K562 (cell line): Measurements from ENCODE around the gene ARMC6. TPM values are rescaled to one million over a fixed set of nuclear protein-coding genes. Genes with fewer than 3 reads are reported as not detected.

Experiments used
- ARHGAP35 ChIP-seq: fragments of 450-650 bp; IDR thresholded peaks from 2 replicates; pipeline ENCODE4 v1.6.1; 2018; ENCODE audit not compliant: partially characterized antibody
- CBFA2T3 ChIP-seq: fragments of 450-650 bp; IDR thresholded peaks from 2 replicates; pipeline ENCODE4 v1.6.1; 2017
- CBX1 ChIP-seq: sonication (generic); IDR thresholded peaks from 2 replicates; pipeline ENCODE4 v1.6.1; 2016; ENCODE audit warnings: antibody characterized with exemption, low read depth, mild to moderate bottlenecking
- CBX2 ChIP-seq: fragments of 200-600 bp; sonication (generic); IDR thresholded peaks from one replicate; pipeline ENCODE4 v1.6.1; 2012; ENCODE audit warnings: mild to moderate bottlenecking, low read length, inconsistent platforms; ENCODE audit not compliant: insufficient read depth, poor library complexity, severe bottlenecking
- CEBPB ChIP-seq: fragments of 450-650 bp; IDR thresholded peaks from 2 replicates; pipeline ENCODE4 v1.6.1; 2016; ENCODE audit warnings: missing genetic modification characterization, missing compliant biosample characterization
- CTCF ChIP-seq, 3 experiments: IDR thresholded peaks in 2 of 3; conservative IDR thresholded peaks in 1 of 3; 2 replicates each; pipeline ENCODE4 v1.5.1; 2011 to 2012; ENCODE audit warnings: low read length in 3 of 3, mild to moderate bottlenecking in 3 of 3, control low read depth in 2 of 3, improper control_type of control experiment in 1 of 3, inconsistent platforms in 1 of 3, low read depth in 1 of 3, mixed read lengths in 1 of 3, moderate library complexity in 1 of 3; ENCODE audit not compliant: insufficient read depth in 2 of 3
- ESRRB ChIP-seq: fragments of 250-450 bp; sonication (Bioruptor Pico); IDR thresholded peaks from 2 replicates; pipeline ENCODE4 v1.5.0; 2020; ENCODE audit warnings: mild to moderate bottlenecking, moderate library complexity, borderline replicate concordance
- HNRNPH1 ChIP-seq: fragments of 200-400 bp; formaldehyde crosslinking; optimal IDR thresholded peaks from 2 replicates; pipeline ENCODE3; 2017; ENCODE audit warnings: low read depth, mild to moderate bottlenecking, low read length, moderate library complexity
- MTA3 ChIP-seq: fragments of 450-650 bp; formaldehyde crosslinking; IDR thresholded peaks from 2 replicates; pipeline ENCODE4 v1.6.1; 2017; ENCODE audit warnings: mild to moderate bottlenecking, borderline replicate concordance
- NR1H2 ChIP-seq: sonication (generic); formaldehyde crosslinking; IDR thresholded peaks from 2 replicates; pipeline ENCODE4 v1.4.0; 2020; ENCODE audit warnings: mild to moderate bottlenecking, missing genetic modification reagents
- POLR2AphosphoS2 ChIP-seq: IDR thresholded peaks from 2 replicates; pipeline ENCODE4 v1.6.1; 2012; ENCODE audit warnings: low read length, improper control_type of control experiment
- RB1 ChIP-seq: fragments of 450-650 bp; IDR thresholded peaks from 2 replicates; pipeline ENCODE4 v1.6.1; 2017; ENCODE audit warnings: low read depth, mild to moderate bottlenecking
- SUPT5H ChIP-seq: fragments of 450-650 bp; IDR thresholded peaks from 2 replicates; pipeline ENCODE4 v1.6.1; 2016
- ZFP91 ChIP-seq: sonication (generic); formaldehyde crosslinking; IDR thresholded peaks from 2 replicates; pipeline ENCODE4 v1.8.0; 2022; ENCODE audit warnings: mild to moderate bottlenecking, missing genetic modification reagents
- ZNF165 ChIP-seq: fragments of 250-450 bp; sonication (Bioruptor Pico); IDR thresholded peaks from 2 replicates; pipeline ENCODE4 v1.4.0; 2020; ENCODE audit warnings: borderline replicate concordance
- ZNF282 ChIP-seq: sonication (generic); formaldehyde crosslinking; IDR thresholded peaks from 2 replicates; pipeline ENCODE4 v1.8.1; 2023; ENCODE audit warnings: missing genetic modification reagents
- ZNF407 ChIP-seq: fragments of 450-650 bp; IDR thresholded peaks from 2 replicates; pipeline ENCODE4 v1.6.1; 2016; ENCODE audit warnings: low read depth
- polyA plus RNA-seq, 8 experiments: library from polyadenylated mRNA; depleted of rRNA in 4 of 8; stranded (reverse) in 5 of 8; unstranded in 3 of 8; fragments of >200 nt; fragmentation: Nextera tagmentation in 2 of 8; fragmentation: Illumina TruSeq in 1 of 8; extraction: Ambion mirVana in 2 of 8; extraction: Trizol in 1 of 8; gene quantifications; 2 replicates each; pipeline versions ENCODE4 v1.2.1 to v1.2.3, GENCODE V29; 2011 to 2014; ENCODE audit warnings: inconsistent platforms in 1 of 8, missing spikeins in 1 of 8
- total RNA-seq, 7 experiments: library from RNA; depleted of rRNA in 6 of 7; stranded (reverse); fragments of >200 nt in 6 of 7; fragmentation: Illumina TruSeq in 2 of 7; extraction: Trizol in 2 of 7; gene quantifications; 2 replicates each; pipeline versions ENCODE4 v1.2.1 to v1.2.3, GENCODE V29; 2011 to 2021; ENCODE audit warnings: low replicate concordance in 1 of 7

ARMC6 gene
- total and polyA plus RNA-seq, 9 of the 15 experiments (the other 6 are each of a cell fraction or from before 2014, with no cell fraction given), result 2.1 to 93.4 (median 63.6) TPM

DNA sequence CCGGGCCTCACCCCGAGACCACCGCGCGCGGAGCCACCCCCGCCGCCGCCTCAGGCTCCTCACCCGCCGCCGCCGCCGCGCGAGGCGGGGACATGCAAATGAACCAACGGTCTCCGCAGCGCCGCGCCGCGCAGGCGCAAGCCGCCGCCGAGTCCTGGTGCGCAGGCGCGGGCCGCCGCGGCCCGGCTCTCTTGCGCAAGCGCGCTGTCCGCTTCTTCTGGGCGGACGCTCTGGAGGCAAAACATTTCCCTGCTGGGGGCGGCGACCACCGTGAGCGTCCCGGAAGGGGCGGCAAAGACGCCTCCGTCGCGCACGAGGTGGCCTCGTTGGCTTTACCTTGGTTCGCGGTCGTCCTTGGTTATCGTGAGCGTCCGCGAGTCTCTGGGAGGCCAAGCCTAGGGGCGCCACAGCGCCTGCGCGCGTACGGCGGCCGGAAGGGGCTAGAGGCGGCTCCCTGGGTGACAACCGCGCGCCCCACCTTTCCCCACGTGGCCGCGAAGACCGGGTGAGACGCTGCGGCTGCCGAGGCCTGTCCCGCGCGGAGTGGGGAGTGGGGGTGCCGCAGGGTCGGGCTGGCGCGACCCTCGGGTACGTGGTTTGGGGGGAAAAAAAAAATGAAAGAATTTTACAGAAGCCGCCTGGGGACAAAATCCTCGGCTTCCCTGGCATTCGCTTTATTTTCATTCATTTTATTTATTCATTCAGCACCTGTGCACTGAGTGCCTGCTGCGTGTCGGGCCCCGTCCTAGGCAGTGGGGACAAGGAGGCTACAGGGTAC, at the start of gene ARMC6, which contains the start of gene SUGP2 (continued):
- TF ChIP-seq ZFP91 (CRISPR knock-in tag) (no peak), CBX1 (no peak), HNRNPH1 (no peak), ZNF282 (CRISPR knock-in tag) (no peak), RB1 (peak; percentile 80), POLR2AphosphoS2 (no peak; the same call in 1 of the 2 replicates), MTA3 (peak; percentile 98), SUPT5H (peak; percentile 54), CBX2 (no peak), ZNF407 (peak; percentile 94), CBFA2T3 (no peak), CEBPB (tag) (peak; percentile 97), ZNF165 (no peak), NR1H2 (CRISPR knock-in tag) (no peak), ESRRB (CRISPR knock-in tag) (no peak), ARHGAP35 (no peak), CTCF (IDR thresholded peaks at IDR 0.05 in 2 of 3, conservative IDR thresholded peaks at IDR 0.05 in 1 of 3; ENCODE audit: insufficient read depth in 2 of 3, low read depth in 1 of 3, low read length in 3 of 3) (peak in 1 of 3 experiments; percentile 8; a peak in 1 of 6 replicates)
